Colon (tissue), 2 donors: ENCODE measurements around the gene CDH11.

Experiments
- FAIRE-seq: peaks from 2 replicates; lab custom pipeline; 2012; peaks lifted over from hg19 to GRCh38; lab: Jason Lieb, UNC
- donor health status: control.
- donor health status: control.

Gene CDH11

GRCh38 chr16:65070831-65071432 lies 50.9 kb downstream of the CDH11 start:
- no peak for FAIRE-seq

- no peak for FAIRE-seq
Measured at GRCh38 chr16:65069766-65070165, 52.1 kb downstream of the CDH11 start.

GRCh38 chr16:65069065-65069464 lies 52.8 kb downstream of the CDH11 start:
- FAIRE-seq: no peak

- no peak for FAIRE-seq
Measured at GRCh38 chr16:65068151-65068740, 53.6 kb downstream of the CDH11 start.

- FAIRE-seq: no peak
Measured at GRCh38 chr16:65066651-65067050, 55.2 kb downstream of the CDH11 start.

- FAIRE-seq: no peak
Measured at GRCh38 chr16:65065031-65065430, 56.8 kb downstream of the CDH11 start.

- no peak for FAIRE-seq
Measured at GRCh38 chr16:65064131-65064530, 57.7 kb downstream of the CDH11 start.

GRCh38 chr16:65062736-65063583 lies 58.9 kb downstream of the CDH11 start:
- FAIRE-seq: no peak

- no peak for FAIRE-seq
Measured at GRCh38 chr16:65061935-65062518, 59.8 kb downstream of the CDH11 start.

- no peak for FAIRE-seq
Measured at GRCh38 chr16:65061263-65061662, 60.6 kb downstream of the CDH11 start.

- FAIRE-seq: no peak
Measured at GRCh38 chr16:65059406-65059980, 62.4 kb downstream of the CDH11 start.

GRCh38 chr16:65057184-65057583 lies 64.7 kb downstream of the CDH11 start:
- FAIRE-seq: no peak

- FAIRE-seq: no peak
Measured at GRCh38 chr16:65054457-65054856, 67.4 kb downstream of the CDH11 start.

GRCh38 chr16:65049679-65050078 lies 72.2 kb downstream of the CDH11 start:
- no peak for FAIRE-seq

GRCh38 chr16:65045961-65046360 lies 75.9 kb downstream of the CDH11 start:
- no peak for FAIRE-seq

GRCh38 chr16:65044873-65045272 lies 77.0 kb downstream of the CDH11 start:
- no peak for FAIRE-seq

GRCh38 chr16:65044026-65044425 lies 77.8 kb downstream of the CDH11 start:
- FAIRE-seq: no peak

GRCh38 chr16:65042438-65043365 lies 79.2 kb downstream of the CDH11 start:
- FAIRE-seq: no peak

- FAIRE-seq: no peak
Measured at GRCh38 chr16:65041667-65042066, 80.2 kb downstream of the CDH11 start.

- FAIRE-seq: no peak
Measured at GRCh38 chr16:65038100-65038499, 83.8 kb downstream of the CDH11 start.

- FAIRE-seq: no peak
Measured at GRCh38 chr16:65037556-65037955, 84.3 kb downstream of the CDH11 start.

GRCh38 chr16:65034915-65035314 lies 86.9 kb downstream of the CDH11 start:
- no peak for FAIRE-seq
